GDM1 (cell line): ENCODE results near the gene DYNC1I1.

Source experiments
- DNase-seq: peaks from one replicate; lab custom pipeline; 2025; lab: John Stamatoyannopoulos, UW

DYNC1I1 gene

DNA sequence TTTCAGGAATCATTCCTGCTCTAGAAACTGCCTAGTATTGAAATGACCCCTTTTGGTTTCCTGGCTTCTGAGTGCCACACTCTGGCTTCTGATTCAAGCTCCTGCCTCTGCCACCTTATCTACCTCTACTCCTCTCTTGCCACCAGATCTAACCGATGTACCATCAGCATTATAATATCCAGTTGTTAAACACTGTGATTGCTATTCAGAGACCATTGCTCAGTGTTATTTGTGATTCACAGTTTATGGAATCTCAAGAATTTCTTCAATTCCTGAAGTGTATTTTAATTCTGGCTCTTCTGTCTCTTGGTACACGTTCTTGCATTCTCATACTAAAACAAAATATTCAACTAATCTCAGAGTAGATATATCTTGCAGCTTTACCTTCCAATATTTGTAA is 88.7 kb downstream of the DYNC1I1 start:
- DNase-seq: no peak

DNA sequence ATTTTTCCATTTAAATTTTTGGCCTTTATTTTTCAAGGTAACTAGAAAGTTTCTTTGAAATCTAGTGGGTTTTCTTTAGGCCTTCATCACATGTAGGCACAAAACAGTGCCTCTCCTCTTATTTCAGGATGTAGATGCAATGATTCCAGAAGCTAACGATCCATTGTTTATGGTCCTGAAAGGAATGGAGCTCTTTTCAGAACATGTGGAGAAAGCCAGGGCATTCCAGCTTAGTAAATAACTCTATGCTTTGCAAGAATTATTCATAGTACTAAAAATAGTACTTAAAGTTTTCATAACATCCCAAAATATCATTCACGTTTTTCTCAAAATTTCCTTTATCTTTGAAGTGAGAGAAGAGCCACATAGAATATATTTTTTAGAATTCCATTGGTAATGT is 91.3 kb downstream of the DYNC1I1 start:
- no peak for DNase-seq

DNA sequence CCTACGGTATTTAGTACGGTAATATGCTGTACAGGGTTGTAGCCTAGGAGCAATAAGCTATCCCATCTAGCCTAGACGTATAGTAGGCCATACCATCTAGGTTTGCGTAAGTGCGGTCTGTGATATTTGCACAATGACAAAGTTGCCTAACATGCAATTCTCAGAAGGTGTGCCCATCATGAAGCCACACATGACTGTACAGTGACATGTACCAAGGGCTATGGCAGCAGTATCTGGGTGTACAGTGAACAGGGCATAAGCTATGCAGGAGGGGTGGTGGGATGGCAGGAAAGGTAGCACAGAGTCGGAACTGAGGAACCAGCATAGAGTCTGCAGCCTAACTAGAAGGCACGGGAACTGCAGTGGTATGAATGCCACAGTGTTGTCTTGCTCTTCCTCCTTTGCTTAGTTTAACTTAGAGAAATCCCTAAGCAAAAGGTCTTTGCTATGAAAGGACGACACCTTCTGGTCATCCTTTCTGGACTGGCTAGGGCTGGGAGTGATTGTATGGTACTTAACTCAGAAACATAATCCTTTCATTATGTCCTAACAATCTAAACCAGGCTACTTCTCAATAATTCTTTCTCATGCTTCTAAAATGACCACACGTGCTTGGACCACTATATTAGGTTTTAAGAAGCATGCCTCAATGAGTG is 93.5 kb downstream of the DYNC1I1 start:
- no peak for DNase-seq

DNA sequence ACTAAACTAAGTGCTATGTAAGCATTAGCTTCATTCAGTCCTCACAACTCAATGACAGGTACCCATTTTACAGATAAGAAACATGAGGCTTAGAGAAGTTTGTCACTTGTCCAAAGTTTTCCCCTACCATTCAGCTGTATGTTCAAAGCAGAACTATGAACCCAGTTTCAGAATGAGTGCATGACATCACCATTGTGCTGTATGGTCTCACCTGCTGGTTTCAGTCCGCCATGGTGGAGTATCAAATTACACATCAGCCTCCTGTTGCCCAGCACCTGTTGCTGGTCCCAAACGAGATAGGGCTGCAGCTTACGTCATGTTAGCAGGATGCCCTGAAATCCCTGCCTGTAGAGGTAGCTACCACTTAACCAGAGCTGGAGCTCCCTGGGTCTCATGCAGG is 95.0 kb downstream of the DYNC1I1 start:
- DNase-seq: no peak

DNA sequence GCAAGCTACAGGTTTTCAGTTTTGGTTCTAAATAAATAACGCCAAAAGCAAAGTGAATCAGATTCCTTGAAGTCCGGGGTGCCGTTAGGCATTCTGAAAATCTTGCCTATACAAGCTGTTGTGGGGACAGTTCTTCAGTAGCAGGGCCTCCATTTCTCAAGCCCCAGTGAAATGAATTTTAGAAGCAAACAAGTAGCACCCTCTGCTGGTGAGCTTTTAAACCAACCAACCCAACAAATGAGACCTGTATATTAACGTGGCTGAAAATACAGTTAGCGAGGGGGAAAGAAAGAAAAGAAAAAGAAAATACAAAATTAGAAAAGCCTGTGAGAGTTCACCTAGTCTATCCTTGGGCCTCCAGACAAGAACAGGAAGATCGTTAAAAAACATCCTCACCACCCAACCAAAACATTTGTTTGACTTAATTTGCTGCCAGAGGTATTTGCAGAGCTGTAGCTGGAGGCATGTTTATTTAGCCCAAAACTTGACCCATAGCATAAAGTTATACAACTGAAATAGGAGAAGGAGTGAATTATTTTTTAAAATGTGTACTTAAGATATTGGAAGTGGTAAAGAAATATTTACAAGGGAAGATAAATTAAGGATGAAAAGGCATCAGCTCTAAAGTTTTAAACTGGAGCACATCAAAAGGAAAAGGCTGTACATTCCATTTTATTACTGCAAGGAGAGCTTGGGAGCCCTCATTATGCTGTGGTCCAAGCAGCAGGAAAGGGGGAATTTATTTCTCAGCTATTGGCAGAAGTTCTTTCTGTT is 98.9 kb downstream of the DYNC1I1 start:
- no peak for DNase-seq

DNA sequence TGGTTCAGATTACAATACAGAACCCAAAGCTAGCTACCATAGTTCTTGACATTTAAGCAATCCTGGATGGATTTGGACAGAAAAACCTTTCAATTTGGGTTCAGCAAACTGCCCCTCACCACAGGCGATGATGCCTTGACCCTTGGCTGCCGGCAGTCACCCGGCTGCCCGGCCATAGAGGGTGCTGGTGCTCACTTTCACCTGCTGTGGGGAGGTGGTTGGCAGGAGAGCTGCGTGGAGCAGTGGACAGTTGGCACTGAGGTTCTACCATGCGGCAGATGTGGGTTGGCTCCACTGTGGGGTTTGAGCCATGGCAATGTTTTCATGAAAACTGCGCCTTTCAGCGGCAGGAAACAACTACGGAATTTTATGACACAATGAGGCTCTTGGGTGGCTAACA is 99.5 kb downstream of the DYNC1I1 start:
- DNase-seq: no peak

DNA sequence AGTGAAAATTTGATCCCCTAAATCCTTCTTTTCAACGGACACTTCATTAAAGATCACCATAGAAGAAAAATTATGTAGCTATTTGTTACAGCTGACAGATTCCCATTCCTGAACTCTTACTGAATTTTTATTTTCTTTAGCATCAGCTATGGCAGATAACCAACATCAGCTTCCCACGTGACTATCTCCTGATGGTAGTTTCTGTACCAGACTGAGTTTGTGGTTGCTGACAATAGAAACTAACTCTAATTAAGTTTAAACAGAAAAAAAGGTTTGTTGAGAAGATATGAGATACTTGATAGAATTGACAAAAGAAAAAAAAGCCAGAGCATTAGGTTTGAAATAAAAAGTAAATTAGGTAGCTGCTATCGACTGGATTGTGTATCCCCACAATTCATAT is 101.8 kb downstream of the DYNC1I1 start:
- no peak for DNase-seq

DNA sequence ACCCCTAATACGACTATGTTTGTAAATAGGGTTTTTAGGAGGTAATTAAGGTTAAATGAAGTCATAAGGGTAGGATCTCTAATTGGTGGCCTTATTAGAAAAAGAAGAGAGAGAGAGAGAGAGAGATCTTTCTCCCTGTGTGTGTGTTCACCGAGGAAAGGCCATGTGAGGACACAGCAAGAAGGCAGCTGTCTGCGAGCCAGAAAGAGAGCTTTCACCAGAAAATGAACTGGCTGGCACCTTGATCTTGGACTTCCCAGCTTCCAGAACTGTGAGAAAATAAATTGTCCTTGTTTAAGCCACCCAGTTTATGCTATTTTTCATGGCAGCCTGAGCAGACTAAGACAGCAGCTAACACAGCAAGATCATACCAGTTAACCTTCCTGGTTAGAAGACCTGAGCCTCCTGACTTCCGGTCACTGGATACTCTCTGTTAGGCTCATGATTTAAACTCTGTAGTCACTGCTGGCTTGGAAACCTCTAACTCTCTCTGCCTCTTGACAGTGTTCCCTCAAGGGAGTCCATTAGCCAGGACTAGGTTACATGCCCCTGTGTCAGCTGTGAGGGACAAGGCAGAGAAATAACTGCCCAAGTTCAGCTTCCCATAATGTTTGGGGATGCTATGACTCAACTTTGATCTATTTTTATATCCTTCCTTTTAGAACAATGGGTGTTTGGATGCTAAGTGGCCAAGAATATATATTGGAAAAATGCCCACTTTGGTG is 102.3 kb downstream of the DYNC1I1 start:
- DNase-seq: no peak

DNA sequence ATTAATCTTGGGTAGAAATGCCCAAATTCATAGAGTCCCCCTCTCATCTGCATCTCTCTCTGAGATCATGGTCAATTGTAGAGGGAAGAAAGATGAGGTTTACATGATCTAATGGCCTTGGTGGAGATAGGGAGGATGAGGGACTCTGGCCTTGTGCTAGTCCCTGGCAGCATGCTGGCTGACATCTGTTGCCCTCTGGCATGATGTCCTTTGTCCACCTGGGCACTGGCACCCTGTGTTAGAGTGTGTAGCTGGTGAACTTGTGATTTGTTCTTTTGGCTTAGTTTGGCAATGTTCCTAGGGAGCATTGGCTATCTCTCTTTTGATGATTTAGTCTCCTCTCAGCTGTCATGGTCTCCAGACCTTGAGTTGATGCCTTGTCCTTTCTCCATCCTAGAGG is 103.2 kb downstream of the DYNC1I1 start:
- no peak for DNase-seq

DNA sequence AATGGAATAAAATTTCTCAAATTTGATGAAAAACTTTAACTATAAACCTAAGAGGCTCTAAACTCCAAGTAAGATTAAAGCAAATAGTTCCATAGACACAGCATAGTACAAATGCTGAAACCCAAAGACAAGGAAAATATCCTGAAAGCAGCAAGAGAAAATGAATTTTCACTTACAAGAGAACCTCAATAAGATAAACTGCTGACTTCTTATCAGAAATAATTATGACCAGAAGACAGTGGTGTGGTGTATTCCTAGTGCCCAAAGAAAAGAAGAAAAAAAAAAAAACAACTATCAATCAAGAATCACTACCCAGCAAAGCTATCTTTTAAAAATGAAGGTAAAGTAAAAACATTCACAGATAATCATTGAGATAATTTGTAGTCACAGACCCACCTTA is 106.3 kb downstream of the DYNC1I1 start:
- no peak for DNase-seq

DNA sequence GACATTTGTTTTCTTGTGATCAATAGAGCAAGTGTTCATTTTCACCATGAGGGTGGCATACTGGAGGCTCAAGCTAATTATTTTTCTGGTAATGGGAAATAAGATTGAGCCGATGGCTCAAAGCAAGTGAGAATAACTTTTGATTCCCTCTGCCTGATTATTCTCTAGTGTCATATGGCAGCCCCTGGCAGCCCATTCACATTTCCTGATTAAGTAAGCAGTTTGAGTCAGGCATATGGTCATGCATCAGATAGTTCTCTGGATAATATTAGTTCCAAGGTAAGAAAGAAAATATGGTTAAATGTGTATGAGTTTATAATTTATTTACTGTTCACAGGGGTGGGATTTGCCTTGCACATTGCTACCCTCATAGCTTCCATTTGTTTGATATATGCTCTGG is 109.2 kb downstream of the DYNC1I1 start:
- no peak for DNase-seq

DNA sequence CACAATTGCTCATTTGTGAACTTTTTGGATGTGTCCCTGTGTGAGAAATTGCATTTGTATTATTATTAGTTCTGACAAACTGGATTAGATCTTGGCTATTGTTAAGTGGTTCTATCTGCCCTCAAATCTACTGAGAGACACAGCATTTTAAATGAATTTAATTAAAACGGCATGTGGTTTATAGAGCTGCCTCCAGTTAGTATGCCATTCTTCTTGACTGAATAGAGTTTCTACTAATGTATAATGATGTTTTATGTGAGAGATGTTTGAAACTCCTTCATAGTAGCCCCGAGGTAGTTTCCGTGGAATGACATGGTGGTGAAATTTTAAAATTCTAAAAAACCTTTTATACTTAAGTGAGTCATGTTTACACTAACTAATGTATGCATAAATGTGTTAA is 110.9 kb downstream of the DYNC1I1 start:
- no peak for DNase-seq

DNA sequence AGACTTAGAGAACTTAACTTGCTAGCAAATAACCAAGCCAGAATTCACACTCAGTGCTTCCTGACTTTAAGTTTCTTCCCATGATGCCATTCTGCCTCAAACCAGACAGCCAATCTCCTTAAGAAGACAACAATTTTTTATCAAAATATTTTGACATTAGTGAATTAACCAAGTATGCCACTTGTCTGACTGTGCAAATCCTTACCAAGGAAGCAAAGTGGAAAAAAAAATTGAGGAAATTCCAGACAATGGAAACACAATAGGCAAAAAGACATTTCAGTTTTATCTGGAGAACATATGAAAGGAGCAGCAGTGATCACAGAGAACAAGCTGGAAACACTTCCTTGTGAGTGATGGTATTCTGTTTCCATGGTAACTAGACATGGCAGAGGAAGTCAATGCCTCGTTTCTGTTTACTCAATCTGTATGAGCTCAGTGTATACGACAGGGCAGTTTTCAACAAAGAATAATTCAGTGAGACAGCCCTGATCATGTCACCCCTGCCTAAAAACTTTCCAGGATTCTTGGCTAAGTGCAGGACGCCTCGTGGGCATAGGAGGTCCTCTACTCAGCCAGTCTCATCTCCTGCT is 114.2 kb downstream of the DYNC1I1 start:
- no peak for DNase-seq

DNA sequence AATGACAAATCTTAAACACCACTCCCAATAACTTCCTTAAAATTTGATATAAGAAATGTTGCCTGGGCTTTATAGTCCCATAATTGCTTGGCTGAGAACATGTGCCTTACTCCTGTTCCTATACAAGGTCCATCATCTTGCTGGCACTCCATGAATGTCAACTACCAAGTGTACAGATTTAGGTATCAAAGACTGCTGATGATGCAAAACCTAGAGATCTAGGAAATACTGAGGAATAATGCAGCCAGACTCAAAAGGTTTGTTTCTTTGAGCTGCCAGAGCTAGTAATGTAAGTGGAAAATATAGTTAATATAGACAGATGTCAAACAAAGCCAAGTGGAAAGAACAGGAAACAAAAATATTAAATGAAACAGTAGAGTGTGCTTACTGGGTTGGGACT is 121.1 kb downstream of the DYNC1I1 start:
- no peak for DNase-seq

DNA sequence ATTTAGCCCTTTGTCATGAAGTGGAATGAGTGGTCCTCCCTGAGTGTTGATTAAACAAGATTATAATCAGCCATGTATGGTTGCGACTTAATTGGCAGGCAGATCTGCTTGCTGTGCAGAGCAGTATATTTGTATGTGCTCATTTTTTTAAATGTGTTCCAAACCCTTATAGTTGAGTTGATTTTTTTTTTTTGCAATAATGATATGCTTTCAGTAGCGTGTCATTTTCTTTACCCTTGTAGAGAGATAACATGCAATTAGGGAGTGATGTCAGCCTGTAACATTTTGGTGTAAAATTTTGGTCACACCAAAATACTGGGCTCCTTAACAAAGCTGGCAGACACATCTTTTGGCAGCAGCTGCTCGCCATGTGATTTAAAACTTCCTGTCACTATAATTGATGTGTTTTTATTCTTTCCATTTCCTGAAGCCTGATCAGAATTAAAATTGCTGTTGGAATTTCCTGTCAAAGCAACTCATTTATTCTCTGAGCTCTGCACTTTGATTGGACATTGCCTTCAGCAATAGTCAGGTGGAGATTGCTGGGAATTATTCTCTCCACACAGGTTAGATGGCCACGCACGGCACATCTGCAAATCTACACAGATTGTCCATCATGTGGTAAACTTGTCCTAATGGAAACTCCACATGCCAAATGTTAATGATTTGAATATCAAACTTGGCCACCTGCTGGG is 125.3 kb downstream of the DYNC1I1 start:
- DNase-seq: no peak

DNA sequence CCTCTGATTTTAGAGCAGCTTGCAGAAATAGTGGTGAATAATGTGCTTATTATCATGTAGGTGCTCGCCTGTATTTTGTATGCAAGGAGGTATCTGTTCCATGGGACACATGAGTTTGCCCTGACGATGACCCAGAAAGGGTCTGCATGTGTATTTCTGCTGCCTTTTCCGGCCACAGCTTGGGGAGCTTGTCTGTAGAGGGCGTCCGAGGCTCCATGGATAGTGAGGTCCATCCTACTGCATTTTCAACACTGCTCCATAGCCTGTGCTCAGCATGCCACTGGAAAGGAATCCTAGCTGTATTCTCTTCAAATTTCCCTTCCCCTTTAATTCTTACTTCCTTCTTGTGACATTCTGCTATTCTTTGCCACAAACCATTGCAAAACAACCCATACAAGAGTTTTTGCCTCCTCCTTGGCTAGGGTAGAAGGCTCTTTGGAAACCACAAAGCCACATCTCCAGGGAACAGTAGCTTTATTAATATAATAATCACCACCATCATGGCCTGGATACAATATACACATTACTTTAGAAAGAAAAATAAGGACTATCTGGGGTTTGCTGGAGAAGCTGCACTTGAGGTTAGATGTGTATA is 127.7 kb downstream of the DYNC1I1 start:
- DNase-seq: no peak

DNA sequence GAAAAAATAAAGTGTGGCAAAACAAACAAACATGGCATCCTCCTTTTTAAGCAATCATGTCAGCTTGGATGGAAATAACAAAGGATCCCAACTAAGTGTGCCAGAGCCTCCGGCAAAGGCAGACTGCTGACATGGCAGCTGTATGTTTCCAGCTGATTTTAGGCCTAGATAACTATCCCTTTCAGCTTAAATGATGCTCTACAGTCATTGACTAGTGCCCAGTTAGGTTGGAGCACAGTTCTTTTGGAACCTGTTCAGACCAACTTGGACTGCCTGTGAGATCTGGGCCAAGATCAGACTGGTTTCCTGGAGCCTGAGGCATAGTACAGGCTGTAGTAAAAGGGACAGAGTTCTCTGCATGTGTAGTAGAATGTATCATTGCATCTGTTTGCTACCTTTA is 128.7 kb downstream of the DYNC1I1 start:
- no peak for DNase-seq

DNA sequence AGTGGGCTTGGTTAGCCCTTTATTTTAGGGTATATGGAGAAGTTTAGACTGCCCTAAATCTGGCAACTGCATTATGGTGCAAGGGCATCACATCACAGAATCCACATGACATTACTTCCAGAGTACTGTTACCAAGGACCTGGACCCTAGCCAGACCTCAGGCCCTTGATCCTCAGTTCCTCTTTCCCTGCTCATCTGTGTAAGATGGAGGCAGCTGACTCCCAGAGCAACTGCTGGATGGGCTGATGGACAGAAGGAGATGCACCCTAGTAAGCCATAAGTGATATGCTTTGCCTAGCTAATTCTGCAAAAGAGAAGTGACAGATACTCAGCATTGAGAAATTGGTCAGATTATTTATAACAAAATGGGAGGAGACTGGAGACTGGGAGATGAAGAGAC is 131.7 kb downstream of the DYNC1I1 start:
- DNase-seq: no peak

DNA sequence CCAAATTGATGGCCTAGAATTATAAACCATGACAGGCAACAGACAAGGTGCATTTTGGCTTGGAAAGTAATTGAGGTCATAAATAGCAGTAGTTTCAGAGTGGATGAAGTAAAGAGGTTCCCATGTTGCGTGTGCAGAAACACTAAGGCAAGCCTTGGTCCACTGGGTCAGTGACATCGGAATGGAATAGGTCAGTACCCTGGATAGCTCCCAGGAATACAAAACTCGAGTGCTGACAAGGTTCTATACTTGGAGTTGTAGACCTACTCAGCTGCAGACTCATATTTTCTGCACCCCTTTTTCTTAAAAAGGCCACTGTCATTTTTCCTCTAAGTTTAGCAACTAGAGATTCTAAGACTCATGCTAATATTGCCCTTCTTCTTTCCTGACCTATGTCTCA is 132.8 kb downstream of the DYNC1I1 start:
- no peak for DNase-seq

DNA sequence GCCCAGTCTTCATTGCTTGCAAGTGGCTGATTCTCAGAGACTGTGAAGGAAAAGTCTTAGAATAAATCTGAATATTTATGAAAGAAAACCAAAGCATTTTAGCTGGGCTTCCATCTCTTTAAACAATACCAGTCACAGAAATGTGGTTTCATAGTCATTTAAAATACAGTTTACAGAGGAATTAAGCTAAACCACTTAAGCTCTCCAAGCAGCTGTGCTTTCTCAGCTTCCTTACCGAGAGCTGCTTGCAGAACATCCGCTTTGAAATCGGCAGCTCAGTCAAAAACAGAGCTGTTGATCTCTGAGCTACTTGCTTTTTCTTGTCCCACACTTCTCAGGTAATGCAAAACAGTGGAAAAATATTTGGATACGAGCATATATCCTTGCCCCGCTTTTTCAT is 134.5 kb downstream of the DYNC1I1 start:
- DNase-seq: no peak

DNA sequence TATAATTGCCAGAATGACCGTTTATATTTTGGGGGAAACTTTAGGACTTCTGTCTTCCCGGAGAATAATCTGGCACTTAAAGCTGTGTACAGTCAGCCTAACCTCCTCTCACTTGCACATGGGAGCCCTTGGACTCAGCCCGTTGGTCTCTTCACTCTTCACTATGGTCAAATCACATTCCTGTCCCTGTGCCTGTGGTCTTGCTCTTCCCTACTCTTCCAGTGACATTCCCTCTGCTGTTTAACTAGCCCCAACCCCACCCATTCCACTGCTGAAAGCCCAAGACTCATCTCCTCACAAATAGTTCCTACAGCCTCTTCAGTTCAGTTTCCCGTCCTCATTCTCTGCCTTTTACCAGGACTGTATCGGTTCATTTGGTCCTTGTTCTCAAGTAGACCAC is 135.0 kb downstream of the DYNC1I1 start:
- no peak for DNase-seq

DNA sequence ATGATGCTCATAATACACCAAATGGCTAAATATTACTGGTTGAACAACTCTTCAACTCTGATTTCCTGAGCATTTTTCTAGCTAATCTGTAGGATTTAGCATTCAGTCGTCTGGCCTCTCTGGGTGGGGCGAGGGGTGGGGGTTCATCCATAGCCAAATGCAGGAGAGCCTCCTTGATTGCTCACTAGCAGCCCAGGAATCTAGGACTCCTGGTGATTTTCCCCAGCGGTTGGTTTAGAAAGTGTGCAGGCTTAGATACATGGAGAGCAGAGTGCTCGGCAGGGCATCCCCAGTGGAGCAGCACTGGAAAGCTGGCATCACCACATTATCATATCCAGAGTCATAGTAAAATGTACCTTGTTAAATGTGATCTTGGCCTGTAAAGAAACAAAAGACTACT is 136.1 kb downstream of the DYNC1I1 start:
- DNase-seq: no peak
